MM.1S (cell line): ENCODE results near the gene ANKH.

Experiments
- DNase-seq: peaks from one replicate; pipeline ENCODE4 v3.0.0-alpha.2; 2015
- H2AFZ ChIP-seq: fragments of 300-600 bp; sonication (generic); 2 replicates; pipeline ENCODE4 v1.6.0; 2016; ENCODE audit warnings: antibody characterized with exemption, low read length
- H3F3A ChIP-seq: fragments of 300-600 bp; sonication (generic); 2 replicates; pipeline ENCODE4 v1.6.1; 2016; ENCODE audit warnings: mild to moderate bottlenecking, antibody characterized with exemption, low read length, moderate library complexity, mixed read lengths; ENCODE audit not compliant: insufficient read depth
- H3K27ac ChIP-seq: fragments of 300-600 bp; sonication (generic); 2 replicates; pipeline ENCODE4 v1.5.1; 2016; ENCODE audit warnings: mild to moderate bottlenecking, low read length
- H3K27me3 ChIP-seq: fragments of 300-600 bp; sonication (generic); replicated peaks from 2 replicates; pipeline ENCODE4 v1.6.0; 2016; ENCODE audit warnings: low read length; ENCODE audit not compliant: insufficient read depth
- H3K36me3 ChIP-seq: fragments of 300-600 bp; sonication (generic); replicated peaks from 2 replicates; pipeline ENCODE4 v1.6.1; 2016; ENCODE audit warnings: mild to moderate bottlenecking, low read length, mixed read lengths; ENCODE audit not compliant: insufficient read depth
- H3K4me1 ChIP-seq: fragments of 300-600 bp; sonication (generic); 2 replicates; pipeline ENCODE4 v1.6.1; 2016; ENCODE audit warnings: low read length, mixed read lengths
- H3K4me2 ChIP-seq: fragments of 300-600 bp; sonication (generic); 2 replicates; pipeline ENCODE4 v1.6.0; 2016; ENCODE audit warnings: low read depth, low read length
- H3K4me3 ChIP-seq: fragments of 300-600 bp; sonication (generic); 2 replicates; pipeline ENCODE4 v1.5.1; 2016; ENCODE audit warnings: low read length, mixed read lengths
- H3K79me2 ChIP-seq: fragments of 300-600 bp; sonication (generic); 2 replicates; pipeline ENCODE4 v1.6.1; 2016; ENCODE audit warnings: mixed run types, low read length, mixed read lengths
- H3K9ac ChIP-seq: fragments of 300-600 bp; sonication (generic); 2 replicates; pipeline ENCODE4 v1.6.1; 2016; ENCODE audit warnings: low read length, mixed read lengths
- H3K9me2 ChIP-seq: fragments of 300-600 bp; sonication (generic); replicated peaks from 2 replicates; pipeline ENCODE4 v1.6.1; 2016; ENCODE audit warnings: mild to moderate bottlenecking, low read length, mixed read lengths; ENCODE audit not compliant: insufficient read depth
- H3K9me3 ChIP-seq: fragments of 300-600 bp; sonication (generic); replicated peaks from 2 replicates; pipeline ENCODE4 v1.6.1; 2016; ENCODE audit warnings: mild to moderate bottlenecking, low read length, mixed read lengths; ENCODE audit not compliant: insufficient read depth
- H4K20me1 ChIP-seq: fragments of 300-600 bp; sonication (generic); 2 replicates; pipeline ENCODE4 v1.6.1; 2016; ENCODE audit warnings: mild to moderate bottlenecking, low read length, moderate library complexity, mixed read lengths; ENCODE audit not compliant: insufficient read depth
- CTCF ChIP-seq: fragments of 300-600 bp; sonication (generic); IDR thresholded peaks from 2 replicates; pipeline ENCODE4 v1.5.1; 2016; ENCODE audit warnings: antibody characterized with exemption, low read length, mixed read lengths
- EZH2 ChIP-seq: fragments of 300-600 bp; sonication (generic); optimal IDR thresholded peaks from 2 replicates; pipeline ENCODE3; 2017; ENCODE audit warnings: low read depth, mild to moderate bottlenecking, antibody characterized with exemption, low read length, mixed read lengths
- EZH2phosphoT487 ChIP-seq: fragments of 300-600 bp; sonication (generic); IDR thresholded peaks from 2 replicates; pipeline ENCODE4 v1.6.1; 2018; ENCODE audit warnings: antibody characterized with exemption, low read length

Gene ANKH

GRCh38 chr5:14678773-14679334, 192.7 kb downstream of the ANKH start:
- H3K36me3 ChIP-seq, result peaks cover 24% of the 10 kb centered on the region; the same call in 1 of the 2 replicates
- no peak overlapping the region for H3K9ac ChIP-seq
- no peak overlapping the region for H3K27ac ChIP-seq
- no peak overlapping the region for H3K4me2 ChIP-seq
- H3K9me2 ChIP-seq, result no peaks in the 10 kb centered on the region
- H3F3A ChIP-seq, result peaks cover 22% of the 10 kb centered on the region
- H3K27me3 ChIP-seq, result no peaks in the 10 kb centered on the region
- no peaks in the 10 kb centered on the region for H3K9me3 ChIP-seq
- no peak for DNase-seq
- TF ChIP-seq EZH2phosphoT487, result no peak
- TF ChIP-seq CTCF, result no peak
- no peak for TF ChIP-seq EZH2
- H4K20me1 ChIP-seq, result 0 out of 2 replicates have a peak, but pooled peaks cover 4% of the 10 kb centered on the region
- H3K79me2 ChIP-seq, result peaks cover 87% of the 10 kb centered on the region
- no peak overlapping the region for H2AFZ ChIP-seq
- H3K4me3 ChIP-seq, result no peak overlapping the region
- peaks cover 25% of the 10 kb centered on the region for H3K4me1 ChIP-seq

GRCh38 chr5:14676320-14676719, 195.3 kb downstream of the ANKH start:
- H3K9me2 ChIP-seq, result no peaks in the 10 kb centered on the region
- H3F3A ChIP-seq, result peaks cover 24% of the 10 kb centered on the region
- H3K27ac ChIP-seq, result peak overlapping the region; percentile 66
- no peaks in the 10 kb centered on the region for H3K9me3 ChIP-seq
- peak overlapping the region; percentile 67; the same call in 1 of the 2 replicates for H3K4me2 ChIP-seq
- H4K20me1 ChIP-seq, result 0 out of 2 replicates have a peak, but pooled peaks cover 5% of the 10 kb centered on the region
- DNase-seq, result no peak
- peaks cover 30% of the 10 kb centered on the region for H3K4me1 ChIP-seq
- H3K36me3 ChIP-seq, result peaks cover 17% of the 10 kb centered on the region
- no peaks in the 10 kb centered on the region for H3K27me3 ChIP-seq
- peaks cover 96% of the 10 kb centered on the region for H3K79me2 ChIP-seq
- TF ChIP-seq EZH2phosphoT487 (no peak), EZH2 (no peak), CTCF (no peak)
- peak overlapping the region; percentile 17; the same call in 1 of the 2 replicates for H3K9ac ChIP-seq
- H3K4me3 ChIP-seq, result no peak overlapping the region
- no peak overlapping the region for H2AFZ ChIP-seq

GRCh38 chr5:14675865-14676300, 195.7 kb downstream of the ANKH start:
- peaks cover 97% of the 10 kb centered on the region for H3K79me2 ChIP-seq
- peak overlapping the region; percentile 17; the same call in 1 of the 2 replicates for H3K9ac ChIP-seq
- peak overlapping the region; percentile 67 for H3K4me2 ChIP-seq
- H3K9me3 ChIP-seq, result no peaks in the 10 kb centered on the region
- H3F3A ChIP-seq, result peaks cover 24% of the 10 kb centered on the region
- no peaks in the 10 kb centered on the region for H3K9me2 ChIP-seq
- DNase-seq, result peak; percentile 19
- peaks cover 7% of the 10 kb centered on the region; the same call in 1 of the 2 replicates for H4K20me1 ChIP-seq
- no peak overlapping the region for H2AFZ ChIP-seq
- peaks cover 34% of the 10 kb centered on the region for H3K4me1 ChIP-seq
- TF ChIP-seq CTCF (no peak), EZH2 (no peak), EZH2phosphoT487 (no peak)
- H3K4me3 ChIP-seq, result peak overlapping the region; percentile 14; the same call in 1 of the 2 replicates
- H3K36me3 ChIP-seq, result peaks cover 16% of the 10 kb centered on the region
- H3K27ac ChIP-seq, result peak overlapping the region; percentile 66
- H3K27me3 ChIP-seq, result no peaks in the 10 kb centered on the region
